Left hindlimb (tissue), 1 donor: Measurements from ENCODE around the gene ADAMTS13.
A peak's percentile ranks its signal among the peaks of the same experiment; 100 is the strongest.
"Not testable (repeated sequence)": the region's sequence is repeated elsewhere in the genome, so short reads cannot be mapped to it uniquely, and the experiment has no call there.

Source experiments
- DNase-seq: peaks from one replicate; pipeline ENCODE4 v3.0.0-alpha.2; 2018

Gene ADAMTS13

GRCh38 chr9:133421615-133422542, at the start of gene ADAMTS13:
TSS of gene ADAMTS13 (plus strand) at chr9:133422367. CDS start at chr9:133422444, 77 bp downstream.
- no peak for DNase-seq

- DNase-seq = no peak
Observed at GRCh38 chr9:133374612-133375115, 47.5 kb upstream of the ADAMTS13 start.

- DNase-seq = no peak
Observed at GRCh38 chr9:133375116-133375723, 46.9 kb upstream of the ADAMTS13 start.

- peak; percentile 97 for DNase-seq
Observed at GRCh38 chr9:133375724-133376654, 46.2 kb upstream of the ADAMTS13 start, which contains the start of the genes STKLD1 and SURF4. TSS of gene STKLD1 (plus strand) at chr9:133376366. CDS start at chr9:133376474, 108 bp downstream. TSS of gene SURF4 (minus strand) at chr9:133376060. CDS start at chr9:133375969, 91 bp downstream.

GRCh38 chr9:133377280-133377679, 44.9 kb upstream of the ADAMTS13 start:
- not testable (repeated sequence) for DNase-seq

GRCh38 chr9:133377721-133378216, 44.4 kb upstream of the ADAMTS13 start:
- no peak for DNase-seq

GRCh38 chr9:133378408-133378962, 43.7 kb upstream of the ADAMTS13 start:
- DNase-seq = no peak

- no peak for DNase-seq
Observed at GRCh38 chr9:133379153-133380086, 42.7 kb upstream of the ADAMTS13 start.

- DNase-seq = no peak
Observed at GRCh38 chr9:133380734-133381133, 41.4 kb upstream of the ADAMTS13 start.

- DNase-seq = no peak
Observed at GRCh38 chr9:133382507-133383141, 39.5 kb upstream of the ADAMTS13 start.

GRCh38 chr9:133383438-133383837, 38.7 kb upstream of the ADAMTS13 start:
- no peak for DNase-seq

GRCh38 chr9:133384736-133385321, 37.3 kb upstream of the ADAMTS13 start:
- DNase-seq = no peak

GRCh38 chr9:133385452-133385851, 36.7 kb upstream of the ADAMTS13 start:
- DNase-seq = no peak

GRCh38 chr9:133386338-133386737, 35.8 kb upstream of the ADAMTS13 start:
- DNase-seq = no peak

- DNase-seq = no peak
Observed at GRCh38 chr9:133387680-133388079, 34.5 kb upstream of the ADAMTS13 start.

GRCh38 chr9:133389025-133389557, 33.1 kb upstream of the ADAMTS13 start:
- no peak for DNase-seq

- DNase-seq = no peak
Observed at GRCh38 chr9:133389562-133389961, 32.6 kb upstream of the ADAMTS13 start.

- DNase-seq = no peak
Observed at GRCh38 chr9:133390713-133391112, 31.5 kb upstream of the ADAMTS13 start.

- not testable (repeated sequence) for DNase-seq
Observed at GRCh38 chr9:133391449-133391848, 30.7 kb upstream of the ADAMTS13 start.

GRCh38 chr9:133392308-133392707, 29.9 kb upstream of the ADAMTS13 start:
- not testable (repeated sequence) for DNase-seq
